T follicular helper cell (primary cell): ENCODE measurements around the gene AGT.
"Not testable (repeated sequence)": the region's sequence is repeated elsewhere in the genome, so short reads cannot be mapped to it uniquely, and the experiment has no call there.

Experiments
- DNase-seq: peaks from one replicate; pipeline ENCODE4 v3.0.0-alpha.2; 2020; ENCODE audit warnings: low read depth

Gene AGT

DNA sequence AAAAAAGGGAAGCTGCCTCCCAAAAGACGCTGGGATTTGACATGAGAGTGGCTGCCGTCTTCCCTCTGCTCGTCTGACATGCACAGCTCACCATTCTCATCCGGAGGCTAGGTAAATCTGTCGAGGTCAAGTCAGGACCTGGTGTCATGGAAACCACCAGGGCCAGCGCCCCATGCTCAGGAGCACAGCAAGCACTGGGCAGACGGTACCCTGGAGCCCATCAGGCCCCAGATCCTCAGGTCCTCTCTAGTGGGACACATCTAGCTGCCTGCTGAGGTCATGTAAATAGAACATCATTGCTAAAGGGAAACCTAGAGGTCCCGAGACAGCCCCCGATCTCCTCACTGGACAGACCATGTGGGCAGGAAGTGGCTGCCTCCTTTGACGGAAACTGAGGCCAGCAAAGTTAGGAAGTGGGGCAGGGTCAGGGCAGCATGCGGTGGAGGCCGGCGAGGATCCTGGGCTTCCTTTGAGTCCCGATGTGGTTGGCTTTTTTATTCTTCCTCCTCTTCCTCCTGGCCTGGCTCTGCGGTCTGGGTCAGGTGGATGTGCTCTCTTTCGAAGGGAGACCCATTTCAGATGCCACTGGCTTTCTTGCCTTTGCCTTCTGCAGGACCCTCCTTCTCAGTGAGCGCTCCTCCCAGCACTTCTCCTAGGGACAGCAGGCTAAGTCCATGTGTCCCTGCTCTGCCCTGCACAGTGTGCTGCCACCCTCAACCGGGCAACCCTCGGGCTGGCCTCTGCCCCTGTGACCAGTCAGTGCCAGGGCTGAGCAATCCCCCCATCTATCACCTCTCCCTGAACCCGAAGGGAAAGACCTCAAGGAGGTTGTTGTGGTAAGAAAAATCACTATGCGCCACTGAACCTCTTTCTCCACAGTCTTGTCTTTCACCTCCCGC, 5.9 kb downstream of the AGT start:
- no peak for DNase-seq

DNA sequence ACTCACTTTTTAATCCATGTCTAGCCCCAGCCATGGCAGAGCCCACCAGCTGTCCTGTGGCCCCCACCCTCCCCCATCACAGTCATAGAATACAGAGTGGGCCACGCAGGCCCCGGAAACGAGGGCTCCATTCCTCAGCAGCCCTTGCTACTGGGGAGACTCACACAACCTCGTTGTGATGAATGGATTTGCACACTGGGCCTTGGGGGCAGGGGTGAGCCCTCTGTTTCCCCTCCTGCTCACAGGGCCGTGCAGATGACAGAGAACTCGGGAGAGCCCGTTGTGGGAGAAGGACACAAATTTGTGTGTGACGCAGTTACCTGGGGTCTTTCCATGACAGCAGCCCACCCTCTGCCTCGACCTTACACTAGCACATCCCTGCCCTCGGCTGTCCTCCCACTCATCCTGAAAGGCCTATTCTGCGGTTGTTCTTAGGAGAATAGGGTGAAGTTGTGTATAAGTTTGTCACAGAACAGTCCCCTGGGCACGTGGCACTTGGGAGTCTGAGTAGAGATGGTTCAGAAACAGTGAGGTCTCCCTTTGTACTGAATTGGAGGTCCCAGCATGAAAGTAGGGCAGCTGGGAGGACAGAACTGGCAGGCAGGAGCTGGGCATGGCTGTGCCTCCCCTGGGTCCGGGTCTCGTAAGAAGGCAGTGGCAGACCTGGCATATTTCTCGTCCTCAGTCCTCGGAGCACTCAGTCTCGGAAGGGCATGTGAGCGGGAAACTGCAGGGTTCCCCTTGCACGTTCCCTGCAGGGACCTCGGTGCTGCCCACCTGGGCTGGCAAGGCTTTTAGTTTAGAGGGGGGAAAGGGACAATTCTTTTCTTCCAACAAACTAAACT, 6.8 kb downstream of the AGT start:
- DNase-seq: no peak

GRCh38 chr1:230706020-230706699, 7.8 kb downstream of the AGT start:
- no peak for DNase-seq

- no peak for DNase-seq
Measured at GRCh38 chr1:230705289-230706019, 8.5 kb downstream of the AGT start.

DNA sequence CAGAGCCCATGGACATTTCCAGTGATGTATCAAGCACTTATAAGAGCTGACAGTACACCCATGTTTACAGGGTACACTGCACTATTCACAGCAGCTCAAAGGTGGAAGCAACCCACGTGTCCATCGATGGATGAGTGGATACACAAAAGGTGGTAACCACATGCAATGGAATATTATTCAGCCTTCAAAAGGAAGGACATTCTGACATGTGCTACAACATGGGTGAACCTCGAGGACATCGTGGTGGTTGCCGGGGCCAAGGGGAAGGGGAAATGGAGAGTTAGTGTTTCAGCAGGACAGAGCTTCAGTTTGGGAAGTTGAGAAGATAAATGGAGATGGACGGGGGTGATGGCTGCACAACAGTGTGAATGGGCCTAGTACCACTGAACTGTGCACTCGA, 9.1 kb downstream of the AGT start:
- no peak for DNase-seq

DNA sequence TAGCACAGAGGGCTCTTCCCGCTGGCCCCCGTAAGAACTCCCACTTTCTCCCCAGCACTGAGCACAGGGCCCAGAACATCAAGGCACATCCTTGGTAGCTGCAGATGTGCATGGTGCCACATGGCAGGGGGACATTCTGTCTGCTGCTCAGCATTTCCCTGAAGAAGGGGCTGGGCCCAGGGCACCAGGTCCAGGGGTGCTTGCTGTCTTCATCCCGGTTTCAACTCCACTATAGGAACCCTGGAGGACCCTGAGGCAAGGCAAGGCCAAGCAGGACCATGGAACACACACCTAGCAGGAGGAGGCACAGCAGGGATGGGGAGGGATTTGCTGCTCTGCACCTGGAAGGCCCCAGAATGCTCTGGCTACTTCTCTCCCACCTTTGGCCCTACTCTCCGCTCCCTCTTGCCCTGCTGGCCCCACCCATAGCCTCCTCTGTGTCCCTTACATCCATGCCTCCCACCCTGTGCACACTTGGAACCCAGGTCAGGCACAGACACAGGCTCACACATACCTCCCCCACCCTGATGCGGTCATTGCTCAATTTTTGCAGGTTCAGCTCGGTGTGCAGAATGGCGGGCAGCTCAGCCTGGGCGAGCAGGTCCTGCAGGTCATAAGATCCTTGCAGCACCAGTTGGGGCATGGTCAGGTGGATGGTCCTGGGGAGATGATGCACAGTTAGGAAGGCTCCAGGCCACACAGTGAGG, 10.1 kb downstream of the AGT start:
- DNase-seq: no peak

DNA sequence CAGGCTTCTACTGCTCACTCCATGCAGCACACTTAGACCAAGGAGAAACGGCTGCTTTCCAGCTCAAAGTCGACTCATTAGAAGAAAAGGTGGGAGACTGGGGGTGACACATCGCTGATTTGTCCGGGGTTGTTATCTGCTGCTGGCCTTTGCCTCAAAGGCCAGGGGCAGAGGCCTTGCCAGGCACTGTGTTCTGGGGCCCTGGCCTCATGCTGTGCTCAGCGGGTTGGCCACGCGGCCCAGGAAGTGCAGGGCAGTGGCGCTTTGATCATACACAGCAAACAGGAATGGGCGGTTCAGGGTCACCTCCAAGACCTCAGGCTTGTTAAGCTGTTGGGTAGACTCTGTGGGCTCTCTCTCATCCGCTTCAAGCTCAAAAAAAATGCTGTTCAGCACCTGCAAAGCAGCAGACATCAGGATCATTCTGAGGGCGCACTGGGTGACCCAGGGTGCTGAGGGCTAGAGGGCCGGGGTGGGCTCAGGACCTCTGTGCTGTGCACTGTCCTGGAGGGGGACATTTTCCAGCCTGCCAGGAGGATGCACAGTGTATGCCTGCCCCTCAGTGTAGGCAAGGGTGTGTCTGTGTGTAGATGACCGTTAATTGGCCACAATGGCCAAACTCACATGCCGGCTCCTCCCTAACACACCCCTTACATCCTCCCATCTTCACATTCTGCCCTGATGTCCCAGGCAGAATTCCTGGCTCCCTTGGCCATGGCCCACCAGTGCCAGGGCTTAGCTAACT, 10.8 kb downstream of the AGT start:
- no peak for DNase-seq

DNA sequence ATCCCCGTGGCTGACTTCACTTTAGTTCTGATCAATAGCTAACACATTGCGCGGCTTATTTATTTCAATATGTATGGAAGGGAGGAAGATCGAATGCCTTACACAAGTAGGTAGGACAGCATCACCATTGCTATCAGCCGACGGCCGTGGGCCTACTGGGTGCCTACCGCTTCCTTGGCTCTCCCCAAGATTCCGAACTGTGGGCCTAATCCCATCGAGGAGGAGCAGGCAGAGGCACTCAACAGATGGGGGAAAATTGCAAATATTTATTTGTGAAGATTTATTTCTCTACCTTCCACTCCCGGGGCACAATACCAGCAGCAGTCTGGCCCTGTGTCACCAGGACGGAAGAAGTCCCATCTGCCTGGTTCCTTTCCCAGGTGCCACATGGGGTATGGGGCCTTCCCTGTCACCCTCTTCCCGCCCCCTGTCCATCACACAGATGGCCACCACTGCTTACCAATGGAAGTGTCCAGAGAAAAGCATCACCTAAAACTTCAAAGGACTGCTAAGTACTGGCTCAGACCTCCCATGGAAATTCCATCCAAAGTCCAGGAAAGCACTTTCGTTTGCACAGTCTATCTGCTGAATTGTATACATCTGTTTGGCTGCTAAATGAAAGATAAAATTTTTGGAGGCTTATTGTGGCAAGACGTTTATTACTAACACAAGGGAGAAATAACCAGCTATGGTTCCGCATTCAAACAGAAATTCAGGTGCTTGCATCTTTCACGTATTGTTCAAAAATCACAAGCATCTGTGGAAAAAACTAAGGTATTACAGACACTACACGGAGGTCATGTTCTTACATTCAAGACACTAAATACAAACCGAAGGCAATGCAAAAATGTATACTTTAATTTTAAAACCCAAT, 11.8 kb downstream of the AGT start:
- DNase-seq: no peak

DNA sequence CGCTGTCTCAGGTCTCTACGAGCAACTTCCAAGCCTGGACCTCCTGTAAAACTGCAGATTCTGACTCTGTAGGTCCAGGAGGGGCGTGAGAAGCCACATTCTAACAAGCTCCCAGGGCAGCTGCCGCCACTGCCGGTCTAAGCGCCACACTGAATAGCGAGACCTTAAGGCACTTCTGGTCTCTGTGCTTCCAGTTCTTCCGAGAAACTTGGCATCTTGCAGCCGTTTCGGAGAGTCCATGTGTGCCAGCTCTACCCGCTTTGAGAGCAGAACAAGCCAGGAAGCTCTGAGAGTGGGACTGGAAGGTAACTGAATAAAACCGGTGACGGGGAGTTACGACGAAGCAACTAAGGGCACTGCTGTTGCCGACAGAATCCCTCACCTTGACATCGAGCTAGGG, 12.5 kb downstream of the AGT start:
- no peak for DNase-seq

DNA sequence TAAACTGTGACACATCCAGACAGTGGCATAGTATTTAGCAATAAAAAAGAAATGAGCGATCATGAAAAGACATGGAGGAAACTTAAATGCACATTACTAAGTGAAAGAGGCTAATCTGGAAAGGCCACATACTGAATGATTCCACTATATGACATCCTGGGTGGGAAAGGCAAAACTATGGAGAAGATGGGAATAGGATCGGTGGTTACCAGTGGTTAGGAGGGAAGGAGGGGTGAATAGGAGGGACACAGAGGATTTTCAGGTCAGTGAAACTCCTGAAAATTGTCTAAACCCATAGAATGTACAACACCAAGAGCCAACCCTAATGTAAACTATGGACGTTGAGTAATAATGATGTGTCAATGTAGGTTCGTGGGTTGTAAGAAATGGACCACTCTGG, 13.8 kb downstream of the AGT start:
- DNase-seq: no peak

DNA sequence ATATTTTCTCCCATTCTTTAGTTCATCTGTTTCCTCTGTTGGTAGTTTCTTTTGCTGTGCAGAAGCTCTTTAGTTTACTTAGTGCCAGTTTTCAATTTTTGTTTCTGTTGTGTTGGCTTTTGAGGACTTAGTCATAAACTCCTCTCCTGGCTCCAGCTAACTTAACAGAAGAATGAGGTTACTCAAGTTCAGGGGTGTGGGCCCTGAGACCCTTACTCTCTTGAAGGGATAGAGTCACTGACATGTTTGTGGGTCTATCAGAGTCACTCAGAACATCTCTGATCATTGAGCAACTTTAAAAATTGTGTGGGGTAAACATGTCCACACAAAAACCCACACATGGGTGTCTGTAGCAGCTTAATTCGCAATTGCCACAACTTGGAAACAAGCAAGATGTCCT, 14.2 kb downstream of the AGT start:
- no peak for DNase-seq

- not testable (repeated sequence) for DNase-seq
Measured at GRCh38 chr1:230698964-230699363, 15.0 kb downstream of the AGT start.

DNA sequence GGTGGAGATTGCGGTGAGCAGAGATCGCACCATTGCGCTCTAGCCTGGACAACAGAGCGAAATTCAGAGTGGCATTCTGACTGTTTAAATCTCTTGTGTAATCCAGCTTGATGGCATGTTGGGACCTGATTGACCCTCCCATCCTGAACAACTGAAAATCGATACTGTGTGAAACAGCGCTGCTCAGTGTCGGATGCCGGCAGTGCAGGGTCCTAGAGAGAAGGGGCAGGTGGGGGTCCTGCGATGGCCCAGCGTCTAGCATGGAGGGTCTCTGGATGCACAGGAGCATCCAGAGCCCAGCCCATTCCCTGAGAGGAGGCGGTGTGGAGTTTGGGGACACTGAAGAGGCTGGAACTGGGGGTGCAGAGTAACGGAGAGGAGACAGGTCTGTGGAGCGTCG, 15.8 kb downstream of the AGT start:
- no peak for DNase-seq

DNA sequence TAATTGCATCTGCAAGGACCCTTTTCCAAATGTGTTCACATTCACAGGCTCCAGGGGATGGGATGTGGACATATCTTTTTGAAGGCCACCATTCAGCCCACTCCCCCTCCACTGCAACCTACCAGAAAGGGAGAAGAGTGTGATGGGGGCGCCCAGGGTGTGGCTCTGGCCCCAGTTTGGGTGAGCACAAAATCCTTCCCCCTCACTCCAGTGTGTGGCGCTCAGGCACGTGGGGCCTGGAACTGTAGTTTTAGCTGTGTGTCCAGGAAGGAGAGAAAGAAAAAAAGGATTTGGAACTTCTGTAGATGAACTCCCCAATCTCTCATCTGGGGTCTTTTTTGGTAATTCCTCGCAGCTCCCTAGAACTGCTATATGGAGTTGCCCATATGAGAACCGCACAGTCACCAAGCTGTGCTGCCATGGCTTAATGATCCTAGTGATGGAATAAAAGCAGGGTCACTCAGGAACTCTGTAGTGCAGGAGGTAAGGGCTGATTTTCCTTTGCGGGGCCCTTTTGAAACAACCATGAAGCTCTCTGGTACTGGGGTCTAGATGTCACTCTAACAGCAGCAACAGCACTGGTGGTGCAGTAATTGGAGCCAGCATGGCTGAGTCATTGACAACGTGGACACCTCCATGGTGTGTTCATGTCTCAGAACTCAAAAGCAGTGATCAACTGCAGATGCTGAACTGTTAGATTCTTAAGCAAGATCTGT, 17.0 kb downstream of the AGT start:
- DNase-seq: no peak

- DNase-seq: no peak
Measured at GRCh38 chr1:230696218-230696617, 17.7 kb downstream of the AGT start.

DNA sequence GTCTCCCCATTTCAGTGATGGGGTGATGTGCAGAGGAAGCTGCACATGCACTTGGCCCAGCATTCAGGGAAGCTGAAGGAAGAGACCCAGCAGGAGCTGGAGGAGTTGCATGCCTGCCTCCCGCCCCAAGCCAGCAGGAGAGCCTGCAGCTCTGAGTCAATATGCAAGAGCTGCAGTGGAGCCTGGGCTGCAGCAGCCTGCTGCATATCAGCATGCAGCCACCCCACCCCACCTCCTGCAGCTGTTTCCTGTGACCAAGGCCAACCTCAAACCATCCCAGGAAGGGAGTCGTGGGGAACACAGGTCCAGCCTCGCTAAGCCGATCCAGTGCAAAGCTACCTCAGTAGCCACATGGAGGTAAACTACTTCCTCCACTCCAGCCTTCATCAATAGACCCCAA, 18.9 kb downstream of the AGT start:
- no peak for DNase-seq

DNA sequence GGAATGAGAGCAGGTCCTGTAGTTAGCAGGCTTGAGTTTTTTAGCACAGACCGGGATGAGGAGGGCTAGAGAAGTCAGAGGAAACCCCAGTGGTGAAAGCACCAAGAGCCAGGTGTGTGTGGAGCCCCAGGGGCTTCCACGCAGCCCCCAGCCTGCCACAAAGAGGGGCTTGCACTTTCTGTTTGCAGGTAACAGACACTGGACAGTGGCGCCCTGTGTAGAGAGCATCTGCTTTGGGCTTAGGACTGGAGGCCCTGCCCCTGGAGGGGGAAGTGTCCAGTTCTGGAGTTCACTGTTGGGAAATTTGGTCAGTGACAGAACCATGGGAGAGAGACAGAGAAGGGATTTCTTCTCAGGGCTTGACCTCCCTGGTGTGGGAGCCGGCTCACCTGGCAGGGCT, 19.5 kb downstream of the AGT start:
- no peak for DNase-seq

- no peak for DNase-seq
Measured at GRCh38 chr1:230693777-230694176, 20.1 kb downstream of the AGT start.

- DNase-seq: no peak
Measured at GRCh38 chr1:230693221-230693620, 20.7 kb downstream of the AGT start.
